Measurements from ENCODE around the gene S100A6.

Gene S100A6

DNA sequence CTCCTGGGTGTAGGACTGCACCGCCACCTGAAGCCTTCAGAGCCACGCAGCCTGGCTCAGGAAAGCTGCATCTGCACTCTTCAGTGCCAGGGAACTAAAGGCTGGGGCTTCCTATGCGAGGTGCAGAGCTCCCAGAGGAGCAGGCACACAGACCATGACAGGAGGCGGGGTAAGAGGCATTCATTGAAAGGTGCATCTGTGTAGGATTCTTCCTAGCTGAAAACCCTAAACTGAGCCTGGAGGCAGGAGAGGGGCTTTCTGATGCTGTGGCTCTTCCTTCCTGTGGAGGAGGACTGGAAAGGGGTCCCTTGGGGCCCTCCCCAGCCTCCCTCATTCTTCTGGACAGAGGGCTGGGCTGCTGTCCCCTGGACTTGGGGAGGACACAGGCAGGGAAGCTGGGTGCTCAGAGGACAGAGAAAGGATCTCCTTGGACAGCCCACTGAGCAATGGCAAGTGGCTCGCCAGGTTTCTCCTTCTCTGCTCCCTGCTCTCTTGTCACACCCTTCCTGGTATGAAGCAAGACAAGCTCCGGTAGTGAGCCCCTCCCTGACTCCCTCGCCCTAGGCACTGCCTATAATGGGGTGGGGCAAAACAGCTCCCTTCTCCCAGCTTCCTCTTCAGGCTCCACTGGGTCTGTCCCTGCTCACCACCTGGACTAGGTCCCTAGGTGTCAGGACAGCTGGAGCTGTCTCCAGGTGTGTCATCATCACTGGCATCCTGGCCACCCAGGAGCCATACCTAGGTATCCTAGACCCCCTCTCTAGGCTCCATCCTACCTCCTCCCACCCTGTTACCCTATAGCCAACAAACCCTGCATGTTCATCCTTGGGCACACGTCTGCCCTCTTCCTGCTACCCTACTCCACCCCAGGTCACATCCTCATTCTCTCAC lies 20.0 kb downstream of the S100A6 start:
- no peak overlapping the region for H3K27ac ChIP-seq (ENCODE audit: low read depth, low read length)
- H3F3A ChIP-seq (ENCODE audit: control insufficient read depth, insufficient read depth), result no peaks in the 10 kb centered on the region
- no peaks in the 10 kb centered on the region for H3K9me3 ChIP-seq (ENCODE audit: control insufficient read depth, insufficient read depth, low read length)
- H3K4me2 ChIP-seq (ENCODE audit: low read length), result no peak overlapping the region
- 0 out of 2 replicates have a peak, but pooled peaks cover 3% of the 10 kb centered on the region for H3K27me3 ChIP-seq (ENCODE audit: control insufficient read depth, low read length)
- H4K20me1 ChIP-seq (ENCODE audit: control insufficient read depth, insufficient read depth, low read depth, low read length), result no peaks in the 10 kb centered on the region
- H3K4me3 ChIP-seq (ENCODE audit: low read length), result no peak overlapping the region
- TF ChIP-seq EZH2phosphoT487 (IDR thresholded peaks at IDR 0.05; ENCODE audit: borderline replicate concordance, low read length) (no peak), CTCF (IDR thresholded peaks at IDR 0.05; ENCODE audit: low read depth, low read length, poor library complexity, severe bottlenecking) (no peak)
- no peaks in the 10 kb centered on the region for H3K36me3 ChIP-seq (ENCODE audit: control insufficient read depth, low read length)
- no peaks in the 10 kb centered on the region for H3K9me2 ChIP-seq (replicated peaks; ENCODE audit: control insufficient read depth, low read length)
- H3K4me1 ChIP-seq (ENCODE audit: control insufficient read depth, low read length), result peaks cover 4% of the 10 kb centered on the region; the same call in 1 of the 2 replicates
- no peaks in the 10 kb centered on the region for H3K79me2 ChIP-seq (ENCODE audit: control insufficient read depth, low read length)

GRCh38 chr1:153513666-153514065 lies 22.1 kb downstream of the S100A6 start:
- Histone ChIP-seq H3K36me3 (ENCODE audit: control insufficient read depth, low read length) (no peaks in the 10 kb centered on the region), H3K4me1 (ENCODE audit: control insufficient read depth, low read length) (peaks cover 5% of the 10 kb centered on the region; the same call in 1 of the 2 replicates), H3K4me3 (ENCODE audit: low read length) (no peak overlapping the region), H3K27me3 (ENCODE audit: control insufficient read depth, low read length) (0 out of 2 replicates have a peak, but pooled peaks cover 3% of the 10 kb centered on the region), H3K4me2 (ENCODE audit: low read length) (no peak overlapping the region), H3F3A (ENCODE audit: control insufficient read depth, insufficient read depth) (no peaks in the 10 kb centered on the region), H4K20me1 (ENCODE audit: control insufficient read depth, insufficient read depth, low read depth, low read length) (no peaks in the 10 kb centered on the region), H3K9me2 (replicated peaks; ENCODE audit: control insufficient read depth, low read length) (no peaks in the 10 kb centered on the region), H3K79me2 (ENCODE audit: control insufficient read depth, low read length) (no peaks in the 10 kb centered on the region), H3K9me3 (ENCODE audit: control insufficient read depth, insufficient read depth, low read length) (no peaks in the 10 kb centered on the region), H3K27ac (ENCODE audit: low read depth, low read length) (no peak overlapping the region)
- TF ChIP-seq CTCF (IDR thresholded peaks at IDR 0.05; ENCODE audit: low read depth, low read length, poor library complexity, severe bottlenecking), result no peak
- no peak for TF ChIP-seq EZH2phosphoT487 (IDR thresholded peaks at IDR 0.05; ENCODE audit: borderline replicate concordance, low read length)

DNA sequence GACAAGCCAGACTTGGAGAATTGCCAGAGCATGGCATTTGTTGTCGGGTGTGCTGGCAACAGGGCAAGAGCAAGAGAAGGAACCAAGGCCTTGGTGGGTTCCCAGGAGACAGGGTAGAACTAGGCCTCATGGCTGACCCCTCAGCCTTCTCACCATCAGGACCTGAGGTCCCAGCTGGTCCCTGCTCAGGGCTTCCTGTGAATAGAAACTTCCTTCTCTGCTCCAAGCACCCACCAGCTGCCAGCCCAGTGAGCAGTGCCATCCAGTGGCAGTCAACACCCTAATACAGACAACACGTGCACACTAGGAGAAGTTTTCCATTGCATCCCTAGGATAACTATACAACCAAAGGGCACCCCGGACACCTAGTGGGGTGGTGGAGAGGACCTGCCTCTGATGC lies 22.8 kb downstream of the S100A6 start:
- Histone ChIP-seq H3K4me1 (ENCODE audit: control insufficient read depth, low read length) (peaks cover 5% of the 10 kb centered on the region; the same call in 1 of the 2 replicates), H3K36me3 (ENCODE audit: control insufficient read depth, low read length) (no peaks in the 10 kb centered on the region), H4K20me1 (ENCODE audit: control insufficient read depth, insufficient read depth, low read depth, low read length) (no peaks in the 10 kb centered on the region), H3K27me3 (ENCODE audit: control insufficient read depth, low read length) (0 out of 2 replicates have a peak, but pooled peaks cover 3% of the 10 kb centered on the region), H3F3A (ENCODE audit: control insufficient read depth, insufficient read depth) (no peaks in the 10 kb centered on the region), H3K4me2 (ENCODE audit: low read length) (no peak overlapping the region), H3K27ac (ENCODE audit: low read depth, low read length) (no peak overlapping the region), H3K79me2 (ENCODE audit: control insufficient read depth, low read length) (no peaks in the 10 kb centered on the region), H3K9me2 (replicated peaks; ENCODE audit: control insufficient read depth, low read length) (no peaks in the 10 kb centered on the region), H3K4me3 (ENCODE audit: low read length) (no peak overlapping the region), H3K9me3 (ENCODE audit: control insufficient read depth, insufficient read depth, low read length) (no peaks in the 10 kb centered on the region)
- TF ChIP-seq EZH2phosphoT487 (IDR thresholded peaks at IDR 0.05; ENCODE audit: borderline replicate concordance, low read length), result no peak
- no peak for TF ChIP-seq CTCF (IDR thresholded peaks at IDR 0.05; ENCODE audit: low read depth, low read length, poor library complexity, severe bottlenecking)

Measured in DOHH2 (cell line).